ENCODE results near the gene NFKB2.

NFKB2 gene

GRCh38 chr10:102418622-102419268 is 23.2 kb downstream of the NFKB2 start, which contains the start of gene PSD:
TSS of gene PSD (minus strand) at chr10:102418785. CDS start at chr10:102417038, 1,747 bp downstream.
- DNase-seq (ENCODE audit: low spot score): no peak
- in situ Hi-C loops (cut with MboI; ENCODE audit: low sequenced_read_pairs, unreplicated experiment): no loop called here
- no peak for TF ChIP-seq CTCF (IDR thresholded peaks at IDR 0.05; ENCODE audit: borderline replicate concordance, control extremely low read depth, extremely low read depth, insufficient read depth, missing control alignments)

GRCh38 chr10:102419269-102420180 is 24.0 kb downstream of the NFKB2 start:
- in situ Hi-C loops (cut with MboI; ENCODE audit: low sequenced_read_pairs, unreplicated experiment): no loop called here
- no peak for TF ChIP-seq CTCF (IDR thresholded peaks at IDR 0.05; ENCODE audit: borderline replicate concordance, control extremely low read depth, extremely low read depth, insufficient read depth, missing control alignments)
- peak; percentile 85 for DNase-seq (ENCODE audit: low spot score)

- in situ Hi-C loops (cut with MboI; ENCODE audit: low sequenced_read_pairs, unreplicated experiment): no loop called here
- no peak for DNase-seq (ENCODE audit: low spot score)
- TF ChIP-seq CTCF (IDR thresholded peaks at IDR 0.05; ENCODE audit: borderline replicate concordance, control extremely low read depth, extremely low read depth, insufficient read depth, missing control alignments): no peak
Observed at GRCh38 chr10:102420181-102420713, 24.7 kb downstream of the NFKB2 start.

- DNase-seq (ENCODE audit: low spot score): peak; percentile 97
- in situ Hi-C loops (cut with MboI; ENCODE audit: low sequenced_read_pairs, unreplicated experiment): no loop called here
- TF ChIP-seq CTCF (IDR thresholded peaks at IDR 0.05; ENCODE audit: borderline replicate concordance, control extremely low read depth, extremely low read depth, insufficient read depth, missing control alignments): no peak
Observed at GRCh38 chr10:102420714-102421506, 25.4 kb downstream of the NFKB2 start, which contains the start of gene FBXL15. TSS of gene FBXL15 (plus strand) at chr10:102420836. CDS start at chr10:102421130, 294 bp downstream.

GRCh38 chr10:102421507-102421756 is 25.9 kb downstream of the NFKB2 start:
- no peak for TF ChIP-seq CTCF (IDR thresholded peaks at IDR 0.05; ENCODE audit: borderline replicate concordance, control extremely low read depth, extremely low read depth, insufficient read depth, missing control alignments)
- DNase-seq (ENCODE audit: low spot score): no peak
- in situ Hi-C loops (cut with MboI; ENCODE audit: low sequenced_read_pairs, unreplicated experiment): no loop called here
